ENCODE results near the gene GAB3.

Gene GAB3, protein sequence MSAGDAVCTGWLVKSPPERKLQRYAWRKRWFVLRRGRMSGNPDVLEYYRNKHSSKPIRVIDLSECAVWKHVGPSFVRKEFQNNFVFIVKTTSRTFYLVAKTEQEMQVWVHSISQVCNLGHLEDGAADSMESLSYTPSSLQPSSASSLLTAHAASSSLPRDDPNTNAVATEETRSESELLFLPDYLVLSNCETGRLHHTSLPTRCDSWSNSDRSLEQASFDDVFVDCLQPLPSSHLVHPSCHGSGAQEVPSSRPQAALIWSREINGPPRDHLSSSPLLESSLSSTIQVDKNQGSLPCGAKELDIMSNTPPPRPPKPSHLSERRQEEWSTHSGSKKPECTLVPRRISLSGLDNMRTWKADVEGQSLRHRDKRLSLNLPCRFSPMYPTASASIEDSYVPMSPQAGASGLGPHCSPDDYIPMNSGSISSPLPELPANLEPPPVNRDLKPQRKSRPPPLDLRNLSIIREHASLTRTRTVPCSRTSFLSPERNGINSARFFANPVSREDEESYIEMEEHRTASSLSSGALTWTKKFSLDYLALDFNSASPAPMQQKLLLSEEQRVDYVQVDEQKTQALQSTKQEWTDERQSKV

DNA sequence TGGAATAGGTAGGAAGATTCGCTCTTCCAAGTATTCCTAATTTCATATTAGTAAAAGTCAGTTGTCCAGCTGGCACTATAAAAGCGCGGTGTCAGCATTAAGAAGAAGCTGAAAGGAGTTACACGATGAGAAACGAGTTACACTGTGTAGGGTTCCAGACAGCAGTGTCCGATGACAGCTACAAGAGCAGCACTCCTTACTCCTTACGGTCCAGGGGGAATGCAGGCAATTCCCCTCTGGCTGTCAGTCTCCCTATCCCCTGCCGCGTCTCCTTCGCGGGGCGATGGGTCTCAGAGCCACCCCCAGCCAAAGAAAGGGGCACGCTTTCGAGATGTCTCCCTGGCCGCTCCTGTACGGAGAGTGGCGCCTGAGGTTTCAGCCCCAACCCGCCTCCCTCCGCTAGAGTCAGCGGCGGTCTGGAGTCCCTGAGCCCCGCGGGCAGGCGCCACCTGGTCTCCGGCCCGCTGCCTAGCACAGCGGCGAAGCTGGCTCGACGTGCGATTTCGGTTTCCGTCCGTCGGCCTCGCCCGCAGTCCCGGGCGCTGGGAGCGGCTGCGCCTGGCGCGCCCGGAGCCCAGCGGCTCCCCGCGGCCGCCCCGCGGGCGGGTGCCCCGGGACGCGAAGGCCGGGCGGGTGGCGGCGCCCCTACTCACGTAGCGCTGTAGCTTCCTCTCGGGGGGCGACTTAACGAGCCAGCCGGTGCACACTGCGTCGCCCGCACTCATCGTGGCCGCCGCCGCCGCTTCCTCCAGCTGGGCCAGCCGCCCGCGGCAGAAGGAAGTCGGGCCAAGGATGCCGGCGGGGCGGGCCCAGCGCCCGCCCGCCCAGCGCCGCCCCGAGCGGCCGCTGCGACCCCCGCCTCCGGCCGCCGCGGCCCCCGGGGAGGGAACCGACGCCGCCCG lies at the start of gene GAB3:
Gene GAB3 (minus strand): TSS at position 777 of the 902 bp plus-strand sequence. CDS start 52 bp downstream, at position 725.
- DNase-seq (ENCODE audit: low spot score) (no peak), FAIRE-seq (no peak)

- no peak for FAIRE-seq
- peak; percentile 28 for DNase-seq (ENCODE audit: low spot score)
These were observed 48.9 kb upstream of the GAB3 start for GRCh38 chrX:154799556-154800348.

- DNase-seq (ENCODE audit: low spot score) (peak; percentile 58), FAIRE-seq (peak; percentile 93)
These were observed 46.1 kb upstream of the GAB3 start for GRCh38 chrX:154797006-154797405.

GRCh38 chrX:154795016-154795415 lies 44.1 kb upstream of the GAB3 start:
- FAIRE-seq (peak; percentile 12), DNase-seq (ENCODE audit: low spot score) (no peak)

- DNase-seq (ENCODE audit: low spot score), result no peak
- FAIRE-seq, result no peak
These were observed 42.4 kb upstream of the GAB3 start for GRCh38 chrX:154793084-154793795.

- no peak for FAIRE-seq
- peak; percentile 25 for DNase-seq (ENCODE audit: low spot score)
These were observed 41.1 kb upstream of the GAB3 start for GRCh38 chrX:154791939-154792338.

- peak; percentile 99 for FAIRE-seq
- peak; percentile 78 for DNase-seq (ENCODE audit: low spot score)
These were observed 40.6 kb upstream of the GAB3 start for GRCh38 chrX:154791467-154791866.

- DNase-seq (ENCODE audit: low spot score) (no peak), FAIRE-seq (no peak)
These were observed 34.8 kb upstream of the GAB3 start for GRCh38 chrX:154785716-154786115.

DNA sequence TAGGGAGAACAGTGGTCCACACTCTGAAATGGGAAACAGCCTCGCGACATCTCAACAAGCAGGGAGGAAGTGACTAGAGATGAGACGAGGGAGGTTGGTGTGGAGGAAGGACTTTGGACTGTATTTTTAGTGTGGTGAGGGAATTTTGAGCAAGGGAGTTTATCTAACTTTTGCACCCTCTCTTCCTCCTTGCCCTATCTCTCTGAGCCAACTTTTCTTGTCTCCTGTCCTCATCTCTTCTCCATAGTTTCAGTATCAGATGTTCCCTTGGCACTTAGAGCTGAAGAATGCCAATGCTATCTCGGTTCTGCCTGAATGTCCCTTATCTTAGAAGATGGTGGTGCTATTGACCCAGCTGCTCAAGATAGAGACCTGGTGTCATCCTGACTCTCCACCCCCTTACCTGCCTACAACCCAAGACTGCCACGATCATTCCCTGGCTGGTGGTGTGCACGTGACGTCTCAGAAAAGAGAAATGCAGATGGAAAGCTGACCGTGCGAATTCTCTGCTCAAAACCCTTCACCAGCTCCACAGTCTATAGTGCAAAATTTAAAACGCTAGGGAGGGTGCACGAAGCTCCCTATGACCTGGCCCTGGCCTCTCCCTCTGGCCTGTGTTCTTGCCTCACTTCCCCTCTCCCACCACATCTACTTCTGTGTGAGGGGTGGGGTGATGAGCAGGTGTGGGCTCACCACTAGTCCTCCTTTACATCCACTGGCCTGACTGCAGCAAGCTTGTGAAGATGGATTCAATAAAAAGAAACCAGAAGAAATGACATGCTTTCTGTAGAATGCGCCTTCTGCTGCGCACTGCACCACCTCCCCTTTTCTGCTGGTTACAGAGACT lies 33.5 kb upstream of the GAB3 start:
- DNase-seq (ENCODE audit: low spot score), result no peak
- FAIRE-seq, result no peak

GRCh38 chrX:154780968-154781367 lies 30.1 kb upstream of the GAB3 start:
- FAIRE-seq (no peak), DNase-seq (ENCODE audit: low spot score) (no peak)

GRCh38 chrX:154779261-154779660 lies 28.4 kb upstream of the GAB3 start:
- FAIRE-seq (no peak), DNase-seq (ENCODE audit: low spot score) (peak; percentile 14)

- DNase-seq (ENCODE audit: low spot score) (no peak), FAIRE-seq (no peak)
These were observed 25.9 kb upstream of the GAB3 start for GRCh38 chrX:154776753-154777152.

- peak; percentile 68 for FAIRE-seq
These were observed 24.8 kb upstream of the GAB3 start for GRCh38 chrX:154775419-154776349.

DNA sequence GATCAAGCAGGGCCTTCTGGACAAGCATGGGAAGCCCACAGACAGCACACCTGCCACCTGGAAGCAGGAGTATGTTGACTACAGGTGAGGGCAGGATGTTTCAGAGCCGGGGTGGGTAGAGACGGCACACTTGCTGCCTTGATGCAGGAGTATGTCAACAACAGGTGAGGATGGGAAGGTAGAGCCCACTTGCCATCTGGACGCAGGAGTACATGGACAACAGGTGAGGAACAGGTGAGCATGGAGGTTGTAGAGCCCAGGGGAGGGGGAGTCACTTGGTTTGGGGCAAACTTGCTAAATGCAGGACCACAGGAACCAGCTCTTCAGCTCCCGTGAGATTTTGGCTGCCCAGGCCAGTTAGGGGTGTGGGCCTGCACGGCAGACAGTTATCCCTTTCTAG lies 23.7 kb upstream of the GAB3 start:
- FAIRE-seq, result no peak
- DNase-seq (ENCODE audit: low spot score), result no peak

More at GRCh38 chrX:154775419-154776349, 24.8 kb upstream of the GAB3 start:
- peak; percentile 51 for DNase-seq (ENCODE audit: low spot score)

DNA sequence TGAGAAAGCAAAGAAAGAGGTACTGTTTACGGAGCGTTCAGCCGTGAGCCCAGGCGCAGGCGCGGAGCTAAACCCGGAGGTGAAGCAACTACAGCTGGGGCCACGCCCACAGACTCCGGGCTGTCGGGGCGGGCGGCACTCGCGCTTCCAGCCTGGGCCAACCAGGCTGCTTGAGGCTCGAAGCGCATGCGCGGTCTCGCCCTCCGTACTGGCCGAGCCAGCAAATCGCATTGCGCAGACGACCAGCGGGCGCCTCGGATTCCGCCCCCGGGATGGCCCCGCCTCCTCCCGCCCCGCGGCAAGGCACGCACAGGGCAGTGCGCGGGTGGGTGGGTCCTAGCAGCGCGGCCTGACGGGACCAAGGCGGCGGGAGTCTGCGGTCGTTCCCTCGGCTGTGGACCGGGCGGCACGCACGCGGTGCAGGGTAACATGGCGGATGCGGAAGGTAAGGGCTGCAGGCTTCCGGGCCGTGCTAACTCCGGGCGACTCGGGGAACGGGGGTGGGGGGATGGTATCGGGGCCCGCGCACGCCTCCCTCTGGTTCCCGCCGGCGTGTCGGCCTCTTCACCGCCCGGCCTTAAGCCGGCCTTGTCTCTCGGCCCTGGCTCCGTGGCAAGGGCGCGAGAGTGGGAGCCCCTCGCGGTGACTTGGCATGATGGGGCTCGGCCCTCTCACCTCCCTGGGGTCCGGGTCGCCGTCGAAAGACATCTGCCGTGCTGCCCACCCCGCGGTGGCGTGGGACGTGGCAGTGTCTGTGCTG lies 11.8 kb upstream of the GAB3 start, which contains the start of gene DKC1:
Gene DKC1 (plus strand): TSS at position 328 of the 760 bp plus-strand sequence. CDS start 102 bp downstream, at position 430.
- DNase-seq (ENCODE audit: low spot score) (peak; percentile 93), FAIRE-seq (peak; percentile 84)

- DNase-seq (ENCODE audit: low spot score) (no peak), FAIRE-seq (no peak)
These were observed 11.2 kb upstream of the GAB3 start for GRCh38 chrX:154761977-154762536.

DNA sequence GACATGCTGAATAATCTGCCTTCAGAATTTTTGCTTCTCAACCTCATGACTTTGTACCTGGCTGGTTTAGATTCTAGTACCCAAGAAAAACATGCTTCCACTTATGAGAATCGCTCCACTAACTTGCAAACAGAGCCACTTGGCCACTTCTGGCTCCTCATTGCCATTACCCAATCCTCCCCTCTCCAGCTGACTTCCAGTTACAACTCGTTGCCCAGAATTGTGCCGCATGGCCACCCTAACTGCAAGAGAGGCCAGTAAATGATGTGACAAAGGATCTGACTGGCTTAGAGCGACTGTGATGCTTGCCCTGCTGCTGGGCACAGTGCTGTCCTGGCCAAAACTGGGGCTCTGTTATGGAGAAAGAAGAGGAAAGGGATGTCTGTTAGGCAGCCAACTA lies 7.8 kb upstream of the GAB3 start:
- FAIRE-seq, result no peak
- DNase-seq (ENCODE audit: low spot score), result no peak

Data from RCC 7860 (cell line).